ENCODE results near the gene SSH2. TPM values are rescaled to one million over a fixed set of nuclear protein-coding genes. Genes with fewer than 3 reads are reported as not detected.

SSH2 gene
- total RNA-seq, 8 experiments from 2014 or later: 12.4 to 80.9 (median 16.0) TPM

GRCh38 chr17:29615048-29615385, 315.0 kb downstream of the SSH2 start:
- in situ Hi-C loops (cut with MboI; ENCODE audit: low pct_unique_long_range_greater_than_20kb in 2 of 9, low sequenced_read_pairs in 9 of 9, unreplicated experiment in 9 of 9): loop anchor here in 1 of 9 experiments (25.0 kb wide), 1 partner anchor 472 kb away; no protein-coding TSS in a partner anchor
- Histone ChIP-seq H3K4me3 (peak overlapping the region in 2 of 5 donors; percentile 25 to 26), H3K27ac (no peak overlapping the region), H3K4me1 (replicated peaks in 1 of 2) (peaks cover 27 to 34% of the 10 kb centered on the region in 2 donors)
- ATAC-seq (replicated peaks in 6 of 8): peak; percentile 3 to 63 (median 12)
- WGBS, 10 experiments: 0 to 90% (median 20%) methylated on average over 2 to 5 of the region's 15 CpGs; no CpG with 5 or more reads in 5 of the 10 experiments

DNA sequence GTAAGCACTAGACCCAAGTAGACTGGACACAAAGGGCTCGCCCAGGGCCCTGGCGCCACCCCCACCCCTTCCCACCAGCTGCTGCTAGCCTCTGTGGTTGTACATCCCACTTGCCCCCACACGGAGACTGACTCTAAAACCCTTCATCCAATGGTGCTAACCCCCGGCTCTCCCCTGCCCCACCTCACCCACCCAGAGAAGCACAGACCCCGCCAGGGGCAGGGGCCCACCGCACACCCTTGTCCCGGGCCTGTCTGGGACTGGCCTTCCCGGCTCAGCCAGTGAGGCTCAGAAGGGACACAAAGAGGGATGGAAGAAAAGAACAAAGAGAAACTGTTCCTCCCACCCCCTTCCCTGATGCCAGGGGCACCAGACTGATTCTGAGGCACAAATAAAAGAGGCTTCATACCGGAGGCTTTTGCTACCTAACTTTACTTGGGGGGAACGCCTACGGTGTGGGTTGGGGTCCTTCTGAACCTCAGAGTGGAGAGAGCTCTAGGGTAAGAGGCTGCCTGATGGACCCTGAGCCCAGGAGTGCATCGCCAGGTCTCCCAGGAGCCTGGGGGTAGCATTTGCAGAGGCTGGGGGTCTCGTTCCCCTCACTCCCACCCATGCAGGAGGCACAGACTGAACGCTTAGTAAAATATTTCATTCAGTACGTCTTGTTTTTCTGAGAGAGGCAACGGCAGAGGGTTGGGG, 315.5 kb downstream of the SSH2 start:
- Histone ChIP-seq H3K4me1 (replicated peaks in 1 of 2) (peaks cover 27 to 34% of the 10 kb centered on the region in 2 donors), H3K4me3 (no peak overlapping the region), H3K27ac (no peak overlapping the region)
- in situ Hi-C loops (cut with MboI; ENCODE audit: low pct_unique_long_range_greater_than_20kb in 2 of 9, low sequenced_read_pairs in 9 of 9, unreplicated experiment in 9 of 9): loop anchor here in 1 of 9 experiments (25.0 kb wide), 1 partner anchor 473 kb away; no protein-coding TSS in a partner anchor
- WGBS, 10 experiments: 60 to 94% (median 70%) methylated on average over 1 to 6 of the region's 16 CpGs; no CpG with 5 or more reads in 6 of the 10 experiments
- ATAC-seq (replicated peaks in 6 of 8): peak in 1 of 8 experiments; percentile 12

DNA sequence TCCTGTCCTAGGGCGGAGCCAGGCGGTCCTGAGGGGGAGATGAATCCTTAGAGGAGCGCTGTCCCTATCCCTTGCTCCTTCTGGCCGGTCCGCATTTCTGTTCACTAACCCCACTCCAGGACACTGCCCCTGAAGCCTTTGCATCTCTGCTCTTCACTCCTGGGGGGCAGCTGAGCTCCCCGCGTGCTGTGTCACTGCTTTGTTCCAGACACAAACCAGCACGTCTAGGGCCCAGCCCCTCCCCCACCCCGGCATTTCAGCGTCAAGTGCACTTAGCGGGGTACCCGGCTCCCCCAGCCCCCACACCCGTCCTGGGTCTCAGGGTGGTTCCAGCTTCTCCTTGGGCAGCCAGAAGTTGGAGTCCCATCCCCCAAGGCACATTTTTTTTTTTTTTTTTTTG, 316.2 kb downstream of the SSH2 start:
- in situ Hi-C loops (cut with MboI; ENCODE audit: low pct_unique_long_range_greater_than_20kb in 2 of 9, low sequenced_read_pairs in 9 of 9, unreplicated experiment in 9 of 9): loop anchor here in 1 of 9 experiments (25.0 kb wide), 1 partner anchor 473 kb away; no protein-coding TSS in a partner anchor
- ATAC-seq (replicated peaks in 6 of 8): peak in 1 of 8 experiments; percentile 14

GRCh38 chr17:29613352-29613837, 316.6 kb downstream of the SSH2 start:
- H3K27ac ChIP-seq: peak overlapping the region in 1 of 2 donors; percentile 43
- peaks cover 27 to 34% of the 10 kb centered on the region in 2 donors for H3K4me1 ChIP-seq (replicated peaks in 1 of 2)
- peak in 7 of 8 experiments; percentile 9 to 73 (median 60) for ATAC-seq (replicated peaks in 6 of 8)
- WGBS, 10 experiments: 0 to 80% (median 32%) methylated on average over 1 to 7 of the region's 50 CpGs; no CpG with 5 or more reads in 6 of the 10 experiments
- no peak overlapping the region for H3K4me3 ChIP-seq
- in situ Hi-C loops (cut with MboI; ENCODE audit: low pct_unique_long_range_greater_than_20kb in 2 of 9, low sequenced_read_pairs in 9 of 9, unreplicated experiment in 9 of 9): loop anchor here in 1 of 9 experiments (25.0 kb wide), 1 partner anchor 474 kb away; no protein-coding TSS in a partner anchor

More for the DNA sequence above, 316.2 kb downstream of the SSH2 start:
- Histone ChIP-seq H3K27ac (no peak overlapping the region), H3K4me3 (no peak overlapping the region), H3K4me1 (replicated peaks in 1 of 2) (peaks cover 27 to 34% of the 10 kb centered on the region in 2 donors)
- 61 to 100% methylated on average over 1 to 3 of the region's 13 CpGs; no CpG with 5 or more reads in 8 of the 10 experiments for WGBS, 10 experiments

DNA sequence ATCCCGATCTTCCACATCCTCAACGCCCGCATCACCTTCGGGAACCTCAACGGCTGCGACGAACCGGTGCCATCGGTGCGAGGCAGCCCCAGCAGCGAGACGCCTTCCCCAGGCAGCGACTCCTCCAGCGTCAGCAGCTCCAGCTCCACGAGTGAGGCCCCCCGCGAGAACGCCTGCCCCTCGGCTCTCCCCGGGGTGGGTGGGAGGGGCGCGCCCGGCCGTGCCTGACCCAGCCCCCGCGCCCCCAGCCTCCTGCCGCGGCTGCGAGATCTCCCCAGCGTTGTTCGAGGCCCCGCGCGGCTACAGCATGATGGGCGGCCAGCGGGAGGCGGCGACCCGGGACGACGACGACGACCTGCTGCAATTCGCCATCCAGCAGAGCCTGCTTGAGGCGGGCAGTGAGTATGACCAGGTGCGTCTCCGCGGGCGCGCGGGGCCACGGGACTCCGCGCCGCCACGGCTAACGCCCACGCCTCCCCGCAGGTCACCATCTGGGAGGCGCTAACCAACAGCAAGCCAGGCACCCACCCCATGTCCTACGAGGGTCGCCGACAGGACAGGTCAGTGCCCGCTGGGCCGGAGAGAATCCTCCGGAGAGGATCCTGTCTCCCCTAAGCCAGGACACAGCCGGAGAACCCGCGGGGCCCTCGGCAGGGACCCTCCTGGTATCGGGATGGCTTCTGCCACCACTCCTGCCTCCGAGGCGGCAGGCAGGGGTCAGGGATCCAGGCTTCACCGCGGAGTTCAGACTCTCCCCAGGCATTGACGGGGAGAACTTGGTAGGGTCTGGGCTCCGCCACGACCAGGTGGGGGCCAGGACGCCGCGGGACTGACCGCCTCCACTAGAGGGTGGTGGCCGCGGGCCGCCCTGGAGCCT, 317.4 kb downstream of the SSH2 start:
- no CpG with 5 or more reads among the region's 85 CpGs for WGBS, 10 experiments
- no peak for ATAC-seq (replicated peaks in 6 of 8)
- Histone ChIP-seq H3K27ac (peak overlapping the region in 1 of 2 donors; percentile 43), H3K4me1 (replicated peaks in 1 of 2) (peaks cover 27 to 28% of the 10 kb centered on the region in 2 donors), H3K4me3 (no peak overlapping the region)
- in situ Hi-C loops (cut with MboI; ENCODE audit: low pct_unique_long_range_greater_than_20kb in 2 of 9, low sequenced_read_pairs in 9 of 9, unreplicated experiment in 9 of 9): loop anchor here in 1 of 9 experiments (25.0 kb wide), 1 partner anchor 475 kb away; no protein-coding TSS in a partner anchor

DNA sequence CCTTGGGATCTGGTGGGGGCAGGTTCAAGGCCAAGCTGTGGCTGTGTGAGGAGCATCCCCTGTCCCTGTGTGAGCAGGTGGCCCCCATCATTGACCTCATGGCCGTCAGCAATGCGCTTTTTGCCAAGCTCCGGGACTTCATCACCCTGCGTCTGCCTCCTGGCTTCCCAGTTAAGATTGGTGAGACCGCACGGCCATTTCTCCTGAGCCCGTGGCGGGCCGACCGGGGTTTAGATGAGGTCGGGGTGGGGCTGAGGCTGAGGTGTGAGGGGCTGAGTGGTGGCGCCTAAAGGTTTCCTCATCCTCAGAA, 318.0 kb downstream of the SSH2 start:
- H3K4me1 ChIP-seq (replicated peaks in 1 of 2): peaks cover 23 to 24% of the 10 kb centered on the region in 2 donors
- 100% methylated on average over 2 of the region's 12 CpGs; no CpG with 5 or more reads in 9 of the 10 experiments for WGBS, 10 experiments
- no peak overlapping the region for H3K4me3 ChIP-seq
- in situ Hi-C loops (cut with MboI; ENCODE audit: low pct_unique_long_range_greater_than_20kb in 2 of 9, low sequenced_read_pairs in 9 of 9, unreplicated experiment in 9 of 9): loop anchor here in 1 of 9 experiments (25.0 kb wide), 1 partner anchor 475 kb away; no protein-coding TSS in a partner anchor
- no peak for ATAC-seq (replicated peaks in 6 of 8)
- no peak overlapping the region for H3K27ac ChIP-seq

GRCh38 chr17:29611351-29612093, 318.5 kb downstream of the SSH2 start:
- WGBS, 10 experiments: 96 to 100% (median 100%) methylated on average over 1 to 5 of the region's 11 CpGs; no CpG with 5 or more reads in 6 of the 10 experiments
- H3K27ac ChIP-seq: no peak overlapping the region
- no peak for ATAC-seq (replicated peaks in 6 of 8)
- H3K4me1 ChIP-seq (replicated peaks in 1 of 2): peaks cover 23 to 24% of the 10 kb centered on the region in 2 donors
- in situ Hi-C loops (cut with MboI; ENCODE audit: low pct_unique_long_range_greater_than_20kb in 2 of 9, low sequenced_read_pairs in 9 of 9, unreplicated experiment in 9 of 9): loop anchor here in 1 of 9 experiments (25.0 kb wide), 1 partner anchor 476 kb away; no protein-coding TSS in a partner anchor
- no peak overlapping the region for H3K4me3 ChIP-seq

DNA sequence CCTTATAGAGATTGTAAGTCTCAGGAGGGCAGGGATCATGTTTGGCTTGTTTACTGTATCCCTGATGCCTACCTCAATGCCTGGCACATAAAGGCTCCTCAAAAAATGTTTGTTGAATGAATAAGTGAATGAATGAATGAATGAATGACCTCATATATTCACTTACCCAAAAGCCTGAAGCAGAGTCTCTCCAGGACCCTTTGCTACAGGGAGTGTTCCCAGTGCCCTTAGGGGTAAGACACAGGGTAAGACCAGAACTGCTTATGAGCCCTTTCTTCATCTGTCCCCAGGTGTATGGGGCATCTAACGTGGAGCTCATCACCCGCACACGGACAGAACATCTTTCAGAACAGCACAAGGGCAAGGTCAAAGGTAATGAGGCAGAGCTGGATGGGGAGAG, 319.6 kb downstream of the SSH2 start:
- WGBS, 10 experiments: 60 to 100% (median 81%) methylated on average over 1 to 3 of the region's 3 CpGs; no CpG with 5 or more reads in 5 of the 10 experiments
- in situ Hi-C loops (cut with MboI; ENCODE audit: low pct_unique_long_range_greater_than_20kb in 2 of 9, low sequenced_read_pairs in 9 of 9, unreplicated experiment in 9 of 9): loop anchor here in 1 of 9 experiments (25.0 kb wide), 1 partner anchor 477 kb away; no protein-coding TSS in a partner anchor
- no peak for ATAC-seq (replicated peaks in 6 of 8)
- Histone ChIP-seq H3K27ac (no peak overlapping the region), H3K4me1 (replicated peaks in 1 of 2) (peaks cover 16 to 20% of the 10 kb centered on the region in 2 donors), H3K4me3 (no peak overlapping the region)

DNA sequence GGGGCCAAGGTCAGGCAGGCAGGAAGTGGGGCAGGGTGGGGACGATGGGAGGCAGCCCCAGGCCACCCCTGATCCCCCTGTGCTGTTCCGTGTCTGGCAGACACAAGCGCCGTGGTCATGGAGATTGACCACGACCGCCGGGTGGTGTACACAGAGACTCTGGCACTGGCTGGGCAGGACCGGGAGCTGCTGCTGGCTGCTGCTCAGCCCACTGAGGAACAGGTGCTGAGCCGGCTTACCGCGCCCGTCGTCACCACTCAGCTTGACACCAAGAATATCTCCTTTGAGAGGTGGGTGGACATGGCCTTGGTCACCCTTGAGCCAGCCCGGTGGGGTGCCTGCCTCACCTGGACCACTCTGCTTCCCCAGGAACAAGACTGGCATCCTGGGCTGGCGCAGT, 321.0 kb downstream of the SSH2 start:
- H3K27ac ChIP-seq: no peak overlapping the region
- H3K4me3 ChIP-seq: no peak overlapping the region
- WGBS, 10 experiments: 100% methylated on average over 1 of the region's 15 CpGs; no CpG with 5 or more reads in 9 of the 10 experiments
- ATAC-seq (replicated peaks in 6 of 8): no peak
- peaks cover 6 to 8% of the 10 kb centered on the region in 2 donors for H3K4me1 ChIP-seq (replicated peaks in 1 of 2)
- in situ Hi-C loops (cut with MboI; ENCODE audit: low pct_unique_long_range_greater_than_20kb in 2 of 9, low sequenced_read_pairs in 9 of 9, unreplicated experiment in 9 of 9): loop anchor here in 1 of 9 experiments (25.0 kb wide), 1 partner anchor 478 kb away; no protein-coding TSS in a partner anchor

DNA sequence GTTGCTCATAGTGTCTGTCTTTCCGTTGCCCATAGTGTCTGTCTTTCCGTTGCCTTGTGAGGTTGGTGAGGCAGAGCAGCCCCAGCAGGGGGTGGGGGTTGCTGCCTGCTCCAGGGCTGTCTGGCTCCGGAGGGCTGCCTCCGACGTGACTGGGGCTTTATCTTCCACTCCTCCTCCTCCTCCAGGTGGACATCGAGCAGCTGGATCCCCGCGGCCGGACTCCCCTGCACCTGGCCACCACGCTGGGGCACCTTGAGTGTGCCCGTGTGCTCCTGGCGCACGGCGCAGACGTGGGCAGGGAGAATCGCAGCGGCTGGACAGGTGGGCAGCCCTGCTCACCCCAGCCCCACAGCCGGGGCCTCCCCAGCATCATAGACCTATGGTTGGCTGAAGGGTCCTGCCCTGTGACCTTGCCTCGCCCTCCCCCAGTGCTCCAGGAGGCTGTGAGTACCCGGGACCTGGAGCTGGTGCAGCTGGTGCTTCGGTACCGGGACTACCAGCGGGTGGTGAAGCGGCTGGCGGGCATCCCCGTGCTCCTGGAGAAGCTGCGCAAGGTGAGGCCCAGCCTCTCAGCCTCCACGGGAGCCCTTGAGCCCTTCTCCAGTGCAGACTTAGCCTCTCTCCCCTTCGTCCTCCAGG, 322.4 kb downstream of the SSH2 start:
- in situ Hi-C loops (cut with MboI; ENCODE audit: low pct_unique_long_range_greater_than_20kb in 2 of 9, low sequenced_read_pairs in 9 of 9, unreplicated experiment in 9 of 9): loop anchor here in 1 of 9 experiments (25.0 kb wide), 1 partner anchor 480 kb away; no protein-coding TSS in a partner anchor
- peak in 1 of 8 experiments; percentile 13 for ATAC-seq (replicated peaks in 6 of 8)
- Histone ChIP-seq H3K4me1 (replicated peaks in 1 of 2) (no peaks in the 10 kb centered on the region), H3K4me3 (no peak overlapping the region), H3K27ac (no peak overlapping the region)
- WGBS, 10 experiments: 80 to 100% (median 83%) methylated on average over 1 to 15 of the region's 29 CpGs; no CpG with 5 or more reads in 5 of the 10 experiments

- 44 to 100% (median 90%) methylated on average over 1 to 5 of the region's 6 CpGs; no CpG with 5 or more reads in 1 of the 10 experiments for WGBS, 10 experiments
- no peak for ATAC-seq (replicated peaks in 6 of 8)
- H3K4me1 ChIP-seq (replicated peaks in 1 of 2): no peaks in the 10 kb centered on the region
- H3K4me3 ChIP-seq: no peak overlapping the region
- H3K27ac ChIP-seq: no peak overlapping the region
- in situ Hi-C loops (cut with MboI; ENCODE audit: low pct_unique_long_range_greater_than_20kb in 2 of 9, low sequenced_read_pairs in 9 of 9, unreplicated experiment in 9 of 9): loop anchor here in 1 of 9 experiments (25.0 kb wide), 1 partner anchor 484 kb away; no protein-coding TSS in a partner anchor
These were observed 326.8 kb downstream of the SSH2 start for GRCh38 chr17:29603109-29603674.

All from motor neuron (in vitro differentiated cells).